MCF 10A (cell line): ENCODE data around the gene CUL5. TPM values are rescaled to one million over a fixed set of nuclear protein-coding genes. Genes with fewer than 3 reads are reported as not detected.

Experiments used
- BruUV-seq: library from RNA; stranded (reverse); fragments of 400-500 nt; replicated peaks from 2 replicates; lab custom pipeline; 2021; lab: Mats Ljungman, UMichigan
- CTCF ChIA-PET: fragments of 300-600 bp; sonication (Branson Sonifier 250); formaldehyde crosslinking; extraction: SDS; loops from one replicate; lab custom pipeline; 2021; ENCODE audit warnings: antibody characterized with exemption, inconsistent platforms; lab: Yijun Ruan, JAX
- POLR2A ChIA-PET: fragments of 300-600, 350-650 bp; sonication (Branson Sonifier 250); formaldehyde crosslinking; extraction: SDS; loops from one replicate; lab custom pipeline; 2020; ENCODE audit warnings: antibody characterized with exemption, inconsistent platforms; lab: Yijun Ruan, JAX
- DNase-seq: peaks from one replicate; pipeline ENCODE4 v3.0.0-alpha.2; 2018; ENCODE audit not compliant: unreplicated experiment
- H3K27ac Mint-ChIP-seq: one replicate; pipeline ENCODE4 v1.8.0; 2022; ENCODE audit warnings: mild to moderate bottlenecking, low read depth, mixed read lengths; ENCODE audit not compliant: unreplicated experiment
- H3K27me3 Mint-ChIP-seq: one replicate; pipeline ENCODE4 v1.8.0; 2022; ENCODE audit warnings: mixed read lengths; ENCODE audit not compliant: insufficient read depth, unreplicated experiment
- H3K36me3 Mint-ChIP-seq: one replicate; pipeline ENCODE4 v1.8.0; 2022; ENCODE audit warnings: mild to moderate bottlenecking, moderate library complexity, mixed read lengths; ENCODE audit not compliant: insufficient read depth, unreplicated experiment
- H3K4me1 Mint-ChIP-seq: one replicate; pipeline ENCODE4 v1.8.0; 2022; ENCODE audit warnings: mixed read lengths; ENCODE audit not compliant: insufficient read depth, unreplicated experiment
- H3K4me3 Mint-ChIP-seq: one replicate; pipeline ENCODE4 v1.8.0; 2022; ENCODE audit warnings: mild to moderate bottlenecking, moderate library complexity, mixed read lengths; ENCODE audit not compliant: unreplicated experiment
- H3K9me3 Mint-ChIP-seq: one replicate; pipeline ENCODE4 v1.8.0; 2022; ENCODE audit warnings: mixed read lengths; ENCODE audit not compliant: unreplicated experiment
- CTCF ChIP-seq: fragments of 200-600 bp; IDR thresholded peaks from one replicate; pipeline ENCODE4 v1.8.0; 2022; ENCODE audit warnings: antibody characterized with exemption, mild to moderate bottlenecking; ENCODE audit not compliant: unreplicated experiment
- intact Hi-C: fragments of 100-400 bp; cut with micrococcal nuclease; formaldehyde crosslinking; loops from 2 replicates; pipeline ENCODE4 v1.14.1; 2022
- total RNA-seq: library from RNA; stranded (reverse); gene quantifications from 2 replicates; pipeline ENCODE4 v1.2.3, GENCODE V29; 2022

Gene CUL5
- total RNA-seq, 1 experiment from 2014 or later, result 31.8 TPM

GRCh38 chr11:108148556-108148955, 139.9 kb downstream of the CUL5 start:
- Mint-ChIP-seq H3K36me3 (peaks cover 88% of the 10 kb centered on the region), H3K27ac (no peak overlapping the region), H3K4me3 (no peak overlapping the region), H3K9me3 (no peaks in the 10 kb centered on the region), H3K4me1 (no peaks in the 10 kb centered on the region), H3K27me3 (no peaks in the 10 kb centered on the region)
- TF ChIP-seq CTCF, result no peak
- intact Hi-C loops, result no loop called here
- CTCF ChIA-PET, result no interaction called here
- POLR2A ChIA-PET, result interaction anchor here (0.7 kb wide), 1 partner anchor 721 kb away, joined by 3 read pairs; no protein-coding TSS in a partner anchor
- BruUV-seq, result no TSS peak
- no peak for DNase-seq

GRCh38 chr11:108154591-108154990, 145.9 kb downstream of the CUL5 start:
- intact Hi-C loops, result no loop called here
- no peak for TF ChIP-seq CTCF
- H3K27me3 Mint-ChIP-seq, result no peaks in the 10 kb centered on the region
- no peak for DNase-seq
- BruUV-seq, result no TSS peak
- H3K4me3 Mint-ChIP-seq, result no peak overlapping the region
- ChIA-PET CTCF (interaction anchor here (0.6 kb wide), 1 partner anchor 13 kb away, joined by 3 read pairs; no protein-coding TSS in a partner anchor), POLR2A (interaction anchor here (1.4 kb wide), 1 partner anchor 33 kb away, joined by 3 read pairs; the partner anchor contains the start of gene ACAT1)
- no peak overlapping the region for H3K27ac Mint-ChIP-seq
- peaks cover 71% of the 10 kb centered on the region for H3K36me3 Mint-ChIP-seq
- no peaks in the 10 kb centered on the region for H3K4me1 Mint-ChIP-seq
- H3K9me3 Mint-ChIP-seq, result no peaks in the 10 kb centered on the region

Other genes starting within 250 kb of the CUL5 start
- 40.3 and 62.4 TPM in 2 replicates for gene SLC35F2, start 150.1 kb upstream of the CUL5 start, total RNA-seq
- gene RAB39A, start 80.5 kb upstream of the CUL5 start, total RNA-seq, result not detected in 2 replicates
- gene ACAT1, start 112.7 kb downstream of the CUL5 start, total RNA-seq, result 75.5 and 86.8 TPM in 2 replicates
- 10.2 and 11.0 TPM in 2 replicates for gene NPAT, start 213.7 kb downstream of the CUL5 start, total RNA-seq
- 70.6 and 73.6 TPM in 2 replicates for gene ATM, start 214.2 kb downstream of the CUL5 start, total RNA-seq